Testis (tissue), 5 donors: ENCODE measurements around the gene KHDC3L. TPM values are rescaled to one million over a fixed set of nuclear protein-coding genes. Genes with fewer than 3 reads are reported as not detected.

Experiments used
- DNase-seq: peaks from one replicate; pipeline ENCODE4 v3.0.0-alpha.2; 2019
- H3K27ac ChIP-seq, 2 donors: fragments of 200-600 bp; sonication (generic); one replicate each; pipeline ENCODE4 v1.5.1; 2019
- H3K27me3 ChIP-seq: fragments of 200-600 bp; sonication (generic); one replicate; pipeline ENCODE4 v1.5.1; 2019
- H3K36me3 ChIP-seq: fragments of 200-600 bp; sonication (generic); one replicate; pipeline ENCODE4 v1.5.1; 2017; ENCODE audit warnings: low read depth; ENCODE audit errors: missing control alignments
- H3K4me1 ChIP-seq: fragments of 200-600 bp; sonication (generic); one replicate; pipeline ENCODE4 v1.5.1; 2019
- H3K4me3 ChIP-seq, 2 donors: fragments of 200-600 bp; sonication (generic); one replicate each; pipeline ENCODE4 v1.5.1; 2017 to 2019
- H3K9me3 ChIP-seq: fragments of 200-600 bp; sonication (generic); one replicate; pipeline ENCODE4 v1.5.1; 2017
- CTCF ChIP-seq, 3 experiments: fragments of 450-650 bp in 2 of 3; fragments of 200-600 bp in 1 of 3; sonication (generic) in 1 of 3; IDR thresholded peaks; one replicate each; pipeline ENCODE4 v1.5.1; 2016 to 2019; ENCODE audit warnings: antibody characterized with exemption in 3 of 3, mild to moderate bottlenecking in 2 of 3, moderate library complexity in 1 of 3
- POLR2A ChIP-seq: fragments of 450-650 bp; IDR thresholded peaks from one replicate; pipeline ENCODE4 v1.6.1; 2017; ENCODE audit warnings: antibody characterized with exemption, mild to moderate bottlenecking, moderate library complexity
- WGBS, 2 donors: methylation state at CpG; one replicate each; pipeline ENCODE4 v1.1.5; 2018; 5-methylcytosine and 5-hydroxymethylcytosine counted together
- intact Hi-C: fragments of 100-400 bp; cut with DNase I; formaldehyde crosslinking; loops from one replicate; pipeline ENCODE4 v1.15.1; 2023; ENCODE audit warnings: low total_unique reads
- long read RNA-seq, 2 donors: transcript quantifications; one replicate each; lab custom pipeline, GENCODE V29; 2026
- polyA plus RNA-seq: library from polyadenylated mRNA; stranded (reverse); fragments of 350-450 nt; fragmentation: Illumina TruSeq; extraction: RNeasy Lipid Tissue Mini Kit (QIAGEN cat#74804); gene quantifications from one replicate; pipeline ENCODE4 v1.2.3, GENCODE V29; 2014; ENCODE audit warnings: low read depth, low replicate concordance; ENCODE audit not compliant: insufficient read depth
- total RNA-seq, 2 donors: library from RNA; depleted of rRNA; stranded (reverse); fragments of >200 nt; gene quantifications; one replicate each; pipeline ENCODE4 v1.2.3, GENCODE V29; 2016

The KHDC3L gene
- total RNA-seq (under 1 TPM in 1 of 2 donors, not detected in 1; 0.47 TPM), polyA plus RNA-seq (not detected)
- long read RNA-seq, donor 1, partial matches to known transcripts, result 0 of 3 reads
- long read RNA-seq, donor 1, other reads (novel, unspliced or antisense), result 0 of 3 reads
- long read RNA-seq, donor 2, partial matches to known transcripts, result 0 of 2 reads
- long read RNA-seq, donor 2, other reads (novel, unspliced or antisense), result 0 of 2 reads

GRCh38 chr6:73362358-73362757 is at the start of gene KHDC3L:
Gene KHDC3L, plus strand, starts transcription at chr6:73362658. Its CDS starts 72 bp downstream, at chr6:73362730.
- no peaks in the 10 kb centered on the region for H3K9me3 ChIP-seq
- no peaks in the 10 kb centered on the region for H3K36me3 ChIP-seq
- 82 to 85% methylated on average over 22 to 23 of the region's 23 CpGs for WGBS, 2 donors
- TF ChIP-seq POLR2A (no peak), CTCF (IDR thresholded peaks at IDR 0.05) (no peak)
- H3K4me1 ChIP-seq, result no peaks in the 10 kb centered on the region
- intact Hi-C loops, result no loop called here
- H3K27me3 ChIP-seq, result no peaks in the 10 kb centered on the region
- DNase-seq, result no peak
- peak within 1 kb of the TSS in 1 of 2 donors; percentile 29 for H3K4me3 ChIP-seq
- H3K27ac ChIP-seq, result no peak within 1 kb of the TSS

- TF ChIP-seq POLR2A (no peak), CTCF (IDR thresholded peaks at IDR 0.05) (no peak)
- WGBS, 2 donors, result 13 to 14% methylated on average over 49 to 60 of the region's 61 CpGs
- peak overlapping the region in 1 of 2 donors; percentile 39 for H3K4me3 ChIP-seq
- no peaks in the 10 kb centered on the region for H3K27me3 ChIP-seq
- intact Hi-C loops, result no loop called here
- H3K27ac ChIP-seq, result no peak overlapping the region
- DNase-seq, result peak; percentile 19
- H3K9me3 ChIP-seq, result no peaks in the 10 kb centered on the region
- peaks cover 6% of the 10 kb centered on the region for H3K4me1 ChIP-seq
- H3K36me3 ChIP-seq, result no peaks in the 10 kb centered on the region
These were observed 47.6 kb upstream of the KHDC3L start for GRCh38 chr6:73314577-73315492.

GRCh38 chr6:73323323-73323722 is 39.1 kb upstream of the KHDC3L start:
- intact Hi-C loops, result no loop called here
- no peaks in the 10 kb centered on the region for H3K4me1 ChIP-seq
- H3K4me3 ChIP-seq, result no peak overlapping the region
- no peaks in the 10 kb centered on the region for H3K36me3 ChIP-seq
- no peak overlapping the region for H3K27ac ChIP-seq
- no peaks in the 10 kb centered on the region for H3K27me3 ChIP-seq
- DNase-seq, result no peak
- WGBS, 2 donors, result 74 to 86% methylated on average over 2 of the region's 2 CpGs
- no peak for TF ChIP-seq POLR2A
- no peaks in the 10 kb centered on the region for H3K9me3 ChIP-seq

GRCh38 chr6:73325656-73326055 is 36.8 kb upstream of the KHDC3L start:
- WGBS, 2 donors, result 98% methylated on average over 3 of the region's 3 CpGs
- H3K27me3 ChIP-seq, result no peaks in the 10 kb centered on the region
- intact Hi-C loops, result no loop called here
- no peak overlapping the region for H3K4me3 ChIP-seq
- H3K9me3 ChIP-seq, result no peaks in the 10 kb centered on the region
- H3K27ac ChIP-seq, result no peak overlapping the region
- no peaks in the 10 kb centered on the region for H3K36me3 ChIP-seq
- no peak for DNase-seq
- TF ChIP-seq POLR2A (no peak), CTCF (IDR thresholded peaks at IDR 0.05) (no peak)
- no peaks in the 10 kb centered on the region for H3K4me1 ChIP-seq

GRCh38 chr6:73328790-73329189 is 33.7 kb upstream of the KHDC3L start:
- intact Hi-C loops, result no loop called here
- Histone ChIP-seq H3K9me3 (no peaks in the 10 kb centered on the region), H3K4me3 (no peak overlapping the region)

More at GRCh38 chr6:73328790-73329189, 33.7 kb upstream of the KHDC3L start:
- Histone ChIP-seq H3K4me1 (no peaks in the 10 kb centered on the region), H3K36me3 (no peaks in the 10 kb centered on the region), H3K27me3 (no peaks in the 10 kb centered on the region), H3K27ac (no peak overlapping the region)
- 60 to 70% methylated on average over 3 of the region's 3 CpGs for WGBS, 2 donors
- TF ChIP-seq CTCF (IDR thresholded peaks at IDR 0.05) (no peak), POLR2A (no peak)
- DNase-seq, result no peak
